WI38 (cell line): ENCODE measurements around the gene CREB5.

Experiments
- H3K4me3 ChIP-seq: 2 replicates; pipeline ENCODE4 v1.5.1; 2011; ENCODE audit warnings: low read depth, mild to moderate bottlenecking, control low read depth, low read length
- CTCF ChIP-seq: IDR thresholded peaks from 2 replicates; pipeline ENCODE4 v1.5.1; 2012; ENCODE audit warnings: low read depth, mild to moderate bottlenecking, control low read depth, low read length

CREB5 gene

GRCh38 chr7:28707291-28707690 lies 295.0 kb downstream of the CREB5 start:
- H3K4me3 ChIP-seq: no peak overlapping the region
- no peak for TF ChIP-seq CTCF

- H3K4me3 ChIP-seq: no peak overlapping the region
- no peak for TF ChIP-seq CTCF
These were observed 296.0 kb downstream of the CREB5 start for GRCh38 chr7:28708033-28708951.

- no peak for TF ChIP-seq CTCF
- no peak overlapping the region for H3K4me3 ChIP-seq
These were observed 297.4 kb downstream of the CREB5 start for GRCh38 chr7:28709748-28710147.

GRCh38 chr7:28711114-28711513 lies 298.8 kb downstream of the CREB5 start:
- no peak for TF ChIP-seq CTCF
- H3K4me3 ChIP-seq: no peak overlapping the region

- no peak overlapping the region for H3K4me3 ChIP-seq
- no peak for TF ChIP-seq CTCF
These were observed 302.3 kb downstream of the CREB5 start for GRCh38 chr7:28714459-28715120.

GRCh38 chr7:28717445-28718054 lies 305.2 kb downstream of the CREB5 start:
- H3K4me3 ChIP-seq: no peak overlapping the region
- no peak for TF ChIP-seq CTCF
